Measurements from ENCODE around the gene SDR9C7. TPM values are rescaled to one million over a fixed set of nuclear protein-coding genes. Genes with fewer than 3 reads are reported as not detected.
"Not testable (repeated sequence)": the region's sequence is repeated elsewhere in the genome, so short reads cannot be mapped to it uniquely, and the experiment has no call there.

The SDR9C7 gene
- polyA plus RNA-seq (ENCODE audit: insufficient read length in 10 of 10), result under 1 TPM; 0.12 to 0.77 (median 0.35) TPM
- long read RNA-seq, donor 1, result 0 reads
- long read RNA-seq, donor 2, result 0 reads
- long read RNA-seq, donor 3, result 0 reads
- long read RNA-seq, donor 4, result 0 reads
- long read RNA-seq, donor 5, result 0 reads
- long read RNA-seq, donor 6, result 0 reads
- long read RNA-seq, donor 7, result 0 reads
- long read RNA-seq, donor 8, result 0 reads
- long read RNA-seq, donor 9, result 0 reads

GRCh38 chr12:56933826-56934625 lies at the start of gene SDR9C7:
Gene SDR9C7, minus strand, starts transcription at chr12:56934408. Its CDS starts 147 bp downstream, at chr12:56934261.
- no peak for DNase-seq

GRCh38 chr12:56983386-56983785 lies 49.2 kb upstream of the SDR9C7 start:
- DNase-seq, result no peak

- not testable (repeated sequence) for DNase-seq
Measured at GRCh38 chr12:56982578-56983236, 48.5 kb upstream of the SDR9C7 start.

- DNase-seq, result no peak
Measured at GRCh38 chr12:56980941-56981530, 46.8 kb upstream of the SDR9C7 start.

GRCh38 chr12:56980268-56980667 lies 46.1 kb upstream of the SDR9C7 start:
- no peak for DNase-seq

- no peak for DNase-seq
Measured at GRCh38 chr12:56979628-56980027, 45.4 kb upstream of the SDR9C7 start.

- DNase-seq, result no peak
Measured at GRCh38 chr12:56978397-56979138, 44.4 kb upstream of the SDR9C7 start.

- DNase-seq, result not testable (repeated sequence)
Measured at GRCh38 chr12:56977361-56977760, 43.2 kb upstream of the SDR9C7 start.

- DNase-seq, result not testable (repeated sequence)
Measured at GRCh38 chr12:56974224-56974623, 40.0 kb upstream of the SDR9C7 start.

GRCh38 chr12:56968910-56969309 lies 34.7 kb upstream of the SDR9C7 start:
- not testable (repeated sequence) for DNase-seq

GRCh38 chr12:56965997-56966642 lies 31.9 kb upstream of the SDR9C7 start:
- not testable (repeated sequence) for DNase-seq

- not testable (repeated sequence) for DNase-seq
Measured at GRCh38 chr12:56965124-56965523, 30.9 kb upstream of the SDR9C7 start.

- DNase-seq, result not testable (repeated sequence)
Measured at GRCh38 chr12:56963557-56963956, 29.3 kb upstream of the SDR9C7 start.

GRCh38 chr12:56962247-56962646 lies 28.0 kb upstream of the SDR9C7 start:
- DNase-seq, result not testable (repeated sequence)

GRCh38 chr12:56958422-56958821 lies 24.2 kb upstream of the SDR9C7 start:
- DNase-seq, result no peak

- no peak for DNase-seq
Measured at GRCh38 chr12:56957229-56958052, 23.2 kb upstream of the SDR9C7 start, which contains the start of gene RDH16. Gene RDH16, minus strand, starts transcription at chr12:56957608. Its CDS starts 146 bp downstream, at chr12:56957462.

- no peak for DNase-seq
Measured at GRCh38 chr12:56955631-56956256, 21.5 kb upstream of the SDR9C7 start.

GRCh38 chr12:56954958-56955355 lies 20.7 kb upstream of the SDR9C7 start:
- DNase-seq, result no peak

Data from muscle of back (tissue), 13 donors.